Measurements from ENCODE around the gene EXOC3L4. TPM values are rescaled to one million over a fixed set of nuclear protein-coding genes. Genes with fewer than 3 reads are reported as not detected.
A peak's percentile ranks its signal among the peaks of the same experiment; 100 is the strongest.
"Not testable (repeated sequence)": the region's sequence is repeated elsewhere in the genome, so short reads cannot be mapped to it uniquely, and the experiment has no call there.

EXOC3L4 gene
- 6.3 and 6.7 TPM in 2 replicates for total RNA-seq (2022)
- percentile 43 among the genes with signal in this experiment for Bru-seq, nascent RNA
- percentile 41 among the genes with signal in this experiment for BruChase-seq, experiment 1, labeled RNA remaining after a 2-hour chase
- BruChase-seq, experiment 2, labeled RNA remaining after a 6-hour chase, result percentile 46 among the genes with signal in this experiment
- long read RNA-seq, partial matches to known transcripts, result 2 of 7 reads
- long read RNA-seq, other reads (novel, unspliced or antisense), result 3 of 7 reads

DNA sequence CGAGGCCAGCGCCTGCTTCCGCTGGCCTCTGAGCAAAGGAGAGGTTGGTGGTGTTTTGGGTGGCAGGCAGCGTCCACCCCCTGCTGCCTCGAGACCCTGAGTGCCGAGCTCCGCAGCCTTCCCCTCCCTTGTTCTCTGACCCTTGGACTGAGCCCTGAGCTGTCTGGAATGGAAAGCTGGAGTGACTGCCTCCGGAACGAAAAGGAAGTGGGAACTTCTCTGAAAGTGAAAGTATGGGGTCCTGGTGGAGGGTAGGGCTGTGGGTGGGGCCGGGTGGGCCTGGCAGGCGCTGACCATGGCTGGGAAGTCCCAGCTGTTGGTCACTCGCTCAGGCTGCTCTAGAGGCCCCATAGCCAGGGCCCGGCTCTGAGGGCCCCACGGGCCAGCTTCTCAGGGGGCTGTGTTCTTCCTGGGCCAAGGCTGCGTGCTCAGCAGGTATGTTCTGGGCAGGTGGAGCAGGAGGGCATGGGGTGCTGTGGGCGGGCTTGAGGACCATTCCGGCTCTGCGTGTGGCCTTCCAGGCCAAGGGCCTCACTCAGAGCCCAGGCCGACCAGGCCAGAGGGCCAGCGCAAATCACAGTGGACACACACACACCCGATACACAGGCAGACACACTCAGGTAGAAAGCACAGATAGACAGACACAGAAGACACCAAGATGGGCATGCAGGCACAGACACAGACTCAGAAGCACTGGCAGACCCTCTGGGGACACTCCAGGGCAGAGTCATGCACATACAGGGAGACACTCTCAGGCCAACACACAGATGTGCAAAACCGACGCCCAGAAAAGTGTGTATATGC lies at the start of gene EXOC3L4:
Gene EXOC3L4, plus strand, starts transcription at position 320 of the 804 bp plus-strand sequence. CDS start 5,495 bp downstream, outside the sequence.
- intact Hi-C loops (cut with micrococcal nuclease; ENCODE audit: unreplicated experiment), result no loop called here
- no peaks in the 10 kb centered on the region for H3K36me3 Mint-ChIP-seq (ENCODE audit: insufficient read depth, unreplicated experiment)
- peak; percentile 40 to 68 for DNase-seq
- H3K4me3 Mint-ChIP-seq (ENCODE audit: unreplicated experiment), result peak within 1 kb of the TSS; percentile 62
- no peaks in the 10 kb centered on the region for H3K9me3 Mint-ChIP-seq (ENCODE audit: unreplicated experiment)
- peak within 1 kb of the TSS; percentile 80 for H3K27ac Mint-ChIP-seq (ENCODE audit: unreplicated experiment)
- H3K27me3 ChIP-seq (replicated peaks; ENCODE audit: control insufficient read depth, insufficient read depth, low read length), result no peaks in the 10 kb centered on the region
- CTCF ChIA-PET, result interaction anchor here (1.1 to 3.6 kb wide), 2 partner anchors 10 to 12 kb away, joined by 3 to 23 read pairs; no protein-coding TSS in a partner anchor
- POLR2A ChIA-PET, result interaction anchor here (0.6 to 1.1 kb wide), 3 partner anchors 9 to 239 kb away, joined by 3 to 5 read pairs (median 3); partner anchors contain the start of gene EIF5
- H3K27me3 Mint-ChIP-seq (ENCODE audit: insufficient read depth, unreplicated experiment), result no peaks in the 10 kb centered on the region
- no peaks in the 10 kb centered on the region for H3K36me3 ChIP-seq (ENCODE audit: control insufficient read depth, insufficient read depth, low read length)
- TF ChIP-seq, protein P1, sequence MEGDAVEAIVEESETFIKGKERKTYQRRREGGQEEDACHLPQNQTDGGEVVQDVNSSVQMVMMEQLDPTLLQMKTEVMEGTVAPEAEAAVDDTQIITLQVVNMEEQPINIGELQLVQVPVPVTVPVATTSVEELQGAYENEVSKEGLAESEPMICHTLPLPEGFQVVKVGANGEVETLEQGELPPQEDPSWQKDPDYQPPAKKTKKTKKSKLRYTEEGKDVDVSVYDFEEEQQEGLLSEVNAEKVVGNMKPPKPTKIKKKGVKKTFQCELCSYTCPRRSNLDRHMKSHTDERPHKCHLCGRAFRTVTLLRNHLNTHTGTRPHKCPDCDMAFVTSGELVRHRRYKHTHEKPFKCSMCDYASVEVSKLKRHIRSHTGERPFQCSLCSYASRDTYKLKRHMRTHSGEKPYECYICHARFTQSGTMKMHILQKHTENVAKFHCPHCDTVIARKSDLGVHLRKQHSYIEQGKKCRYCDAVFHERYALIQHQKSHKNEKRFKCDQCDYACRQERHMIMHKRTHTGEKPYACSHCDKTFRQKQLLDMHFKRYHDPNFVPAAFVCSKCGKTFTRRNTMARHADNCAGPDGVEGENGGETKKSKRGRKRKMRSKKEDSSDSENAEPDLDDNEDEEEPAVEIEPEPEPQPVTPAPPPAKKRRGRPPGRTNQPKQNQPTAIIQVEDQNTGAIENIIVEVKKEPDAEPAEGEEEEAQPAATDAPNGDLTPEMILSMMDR (IDR thresholded peaks at IDR 0.05; ENCODE audit: insufficient read depth in 1 of 2, low read depth in 1 of 2, low read length in 1 of 2, severe bottlenecking in 1 of 2, unreplicated experiment in 1 of 2), result no peak
- H3K4me3 ChIP-seq (ENCODE audit: low read depth, low read length), result peak within 1 kb of the TSS; percentile 27
- H3K9me3 ChIP-seq, result no peaks in the 10 kb centered on the region
- peaks cover 36% of the 10 kb centered on the region for H3K4me1 ChIP-seq
- H3K4me1 Mint-ChIP-seq (ENCODE audit: low read depth, unreplicated experiment), result peaks cover 18% of the 10 kb centered on the region
- no TSS peak for BruUV-seq (replicated peaks)

DNA sequence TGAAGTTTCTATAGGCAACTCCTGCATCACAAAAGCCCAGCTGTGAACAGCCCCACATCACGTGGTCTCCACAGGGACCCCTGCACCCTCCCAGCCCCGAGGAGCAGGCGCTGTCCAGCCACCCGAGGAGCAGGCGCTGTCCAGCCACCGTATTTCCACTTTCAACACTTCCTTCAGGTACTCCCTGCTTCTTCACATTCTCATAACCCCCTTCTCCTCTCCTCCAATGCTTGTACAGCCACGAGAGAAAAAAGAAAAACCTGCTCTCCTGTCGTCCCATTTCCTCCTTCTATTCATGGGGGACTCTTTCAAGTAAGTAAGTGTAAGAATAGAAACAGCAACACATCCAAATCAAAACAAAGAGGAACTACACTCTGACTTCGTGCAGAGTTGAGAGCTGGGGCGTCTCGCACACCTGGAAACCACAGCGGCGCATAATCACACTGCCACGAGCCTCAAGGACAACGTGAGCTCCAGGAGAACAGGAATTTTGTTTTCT lies 49.1 kb upstream of the EXOC3L4 start:
- CTCF ChIA-PET, result no interaction called here
- intact Hi-C loops (cut with micrococcal nuclease; ENCODE audit: unreplicated experiment), result no loop called here
- Mint-ChIP-seq H3K9me3 (ENCODE audit: unreplicated experiment) (no peaks in the 10 kb centered on the region), H3K4me3 (ENCODE audit: unreplicated experiment) (no peak overlapping the region), H3K36me3 (ENCODE audit: insufficient read depth, unreplicated experiment) (peaks cover 34% of the 10 kb centered on the region), H3K4me1 (ENCODE audit: low read depth, unreplicated experiment) (peaks cover 7% of the 10 kb centered on the region), H3K27me3 (ENCODE audit: insufficient read depth, unreplicated experiment) (no peaks in the 10 kb centered on the region), H3K27ac (ENCODE audit: unreplicated experiment) (no peak overlapping the region)
- H3K4me3 ChIP-seq (ENCODE audit: low read depth, low read length), result no peak overlapping the region
- POLR2A ChIA-PET, result no interaction called here
- TF ChIP-seq, protein P1 (IDR thresholded peaks at IDR 0.05; ENCODE audit: insufficient read depth in 1 of 2, low read depth in 1 of 2, low read length in 1 of 2, severe bottlenecking in 1 of 2, unreplicated experiment in 1 of 2), result no peak
- no peaks in the 10 kb centered on the region; the same call in 1 of the 2 replicates for H3K4me1 ChIP-seq
- no peaks in the 10 kb centered on the region for H3K36me3 ChIP-seq (ENCODE audit: control insufficient read depth, insufficient read depth, low read length)
- DNase-seq, result no peak
- BruUV-seq (replicated peaks), result no TSS peak
- H3K9me3 ChIP-seq, result no peaks in the 10 kb centered on the region
- H3K27me3 ChIP-seq (replicated peaks; ENCODE audit: control insufficient read depth, insufficient read depth, low read length), result no peaks in the 10 kb centered on the region

DNA sequence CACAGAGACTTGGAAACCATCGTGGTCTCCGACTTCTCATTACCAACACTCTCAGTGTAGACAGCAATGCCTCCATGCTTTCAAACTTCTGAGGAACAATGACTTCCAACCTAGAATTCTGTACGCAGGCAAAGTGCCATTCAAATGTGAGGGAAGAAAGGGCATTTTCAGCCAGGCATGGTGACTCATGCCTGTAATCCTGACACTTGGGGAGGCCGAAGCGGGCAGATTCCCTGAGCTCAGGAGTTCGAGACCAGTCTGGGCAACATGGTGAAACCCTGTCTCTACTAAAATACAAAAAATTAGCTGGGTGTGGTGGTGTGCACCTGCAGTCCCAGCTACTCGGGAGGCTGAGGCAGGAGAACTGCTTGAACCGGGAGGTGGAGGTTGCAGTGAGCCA lies 47.1 kb upstream of the EXOC3L4 start:
- H3K36me3 ChIP-seq (ENCODE audit: control insufficient read depth, insufficient read depth, low read length); H3K27me3 ChIP-seq (replicated peaks; ENCODE audit: control insufficient read depth, insufficient read depth, low read length); POLR2A ChIA-PET; intact Hi-C loops (cut with micrococcal nuclease; ENCODE audit: unreplicated experiment); H3K27me3 Mint-ChIP-seq (ENCODE audit: insufficient read depth, unreplicated experiment); H3K4me3 ChIP-seq (ENCODE audit: low read depth, low read length); DNase-seq; BruUV-seq (replicated peaks); H3K9me3 Mint-ChIP-seq (ENCODE audit: unreplicated experiment); H3K27ac Mint-ChIP-seq (ENCODE audit: unreplicated experiment); CTCF ChIA-PET; H3K9me3 ChIP-seq; H3K4me3 Mint-ChIP-seq (ENCODE audit: unreplicated experiment); H3K4me1 ChIP-seq; H3K4me1 Mint-ChIP-seq (ENCODE audit: low read depth, unreplicated experiment): not testable (repeated sequence)
- H3K36me3 Mint-ChIP-seq (ENCODE audit: insufficient read depth, unreplicated experiment), result peaks cover 23% of the 10 kb centered on the region
